Endothelial cell of umbilical vein (primary cell): Measurements from ENCODE around the gene RFNG.

Experiments used
- CTCF ChIP-seq, 2 donors: IDR thresholded peaks; 1 replicate in 1 of 2; 2 replicates in 1 of 2; pipeline ENCODE4 v1.5.1; 2011; ENCODE audit warnings: low read length in 2 of 2, mild to moderate bottlenecking in 2 of 2, moderate library complexity in 2 of 2, control low read depth in 1 of 2, inconsistent platforms in 1 of 2, low read depth in 1 of 2; ENCODE audit not compliant: insufficient read depth in 1 of 2; ENCODE audit errors: extremely low read depth in 1 of 2
- EZH2 ChIP-seq: IDR thresholded peaks from 2 replicates; pipeline ENCODE4 v1.6.1; 2012; ENCODE audit warnings: borderline replicate concordance, low read depth, mild to moderate bottlenecking, moderate library complexity, low read length, inconsistent platforms; ENCODE audit not compliant: severe bottlenecking
- JUN ChIP-seq: IDR thresholded peaks from 2 replicates; pipeline ENCODE4 v1.6.1; 2011; ENCODE audit warnings: borderline replicate concordance, low read depth; ENCODE audit not compliant: insufficient read length, insufficient read depth
- POLR2A ChIP-seq: IDR thresholded peaks from 2 replicates; pipeline ENCODE4 v1.6.1; 2012; ENCODE audit warnings: low read depth, mild to moderate bottlenecking, control low read depth, low read length
- POLR2AphosphoS5 ChIP-seq: IDR thresholded peaks from 2 replicates; pipeline ENCODE4 v1.6.1; 2012; ENCODE audit warnings: low read depth, mild to moderate bottlenecking, control low read depth, low read length, moderate library complexity; ENCODE audit not compliant: insufficient read depth
- TF ChIP-seq, protein P1 (sequence below): IDR thresholded peaks from 2 replicates; pipeline ENCODE4 v1.6.1; 2011; ENCODE audit not compliant: insufficient read depth, insufficient read length

GRCh38 chr17:82073446-82073845, 21.8 kb upstream of the RFNG start:
- TF ChIP-seq CTCF (IDR thresholded peaks at IDR 0.05; ENCODE audit: extremely low read depth in 1 of 2, insufficient read depth in 1 of 2, low read depth in 1 of 2, low read length in 2 of 2) = no peak
- TF ChIP-seq POLR2A = no peak
- no peak for TF ChIP-seq POLR2AphosphoS5
- TF ChIP-seq, protein P1, sequence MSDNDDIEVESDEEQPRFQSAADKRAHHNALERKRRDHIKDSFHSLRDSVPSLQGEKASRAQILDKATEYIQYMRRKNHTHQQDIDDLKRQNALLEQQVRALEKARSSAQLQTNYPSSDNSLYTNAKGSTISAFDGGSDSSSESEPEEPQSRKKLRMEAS = no peak
- no peak for TF ChIP-seq EZH2
- no peak for TF ChIP-seq JUN
